HL-60 (cell line): ENCODE results near the gene LDLRAD3.

Experiments
- CTCF ChIP-seq: IDR thresholded peaks from one replicate; pipeline ENCODE4 v1.5.1; 2011; ENCODE audit warnings: low read length, control low read depth, inconsistent platforms; ENCODE audit not compliant: insufficient read depth
- GABPA ChIP-seq: IDR thresholded peaks from 2 replicates; pipeline ENCODE4 v1.6.1; 2012; ENCODE audit warnings: low read depth
- POLR2AphosphoS5 ChIP-seq: IDR thresholded peaks from 2 replicates; pipeline ENCODE4 v1.6.1; 2012; ENCODE audit warnings: low read depth
- TF ChIP-seq, protein P1 (sequence below): IDR thresholded peaks from 2 replicates; pipeline ENCODE4 v1.6.1; 2012; ENCODE audit warnings: low read depth; ENCODE audit not compliant: insufficient replicate concordance

DNA sequence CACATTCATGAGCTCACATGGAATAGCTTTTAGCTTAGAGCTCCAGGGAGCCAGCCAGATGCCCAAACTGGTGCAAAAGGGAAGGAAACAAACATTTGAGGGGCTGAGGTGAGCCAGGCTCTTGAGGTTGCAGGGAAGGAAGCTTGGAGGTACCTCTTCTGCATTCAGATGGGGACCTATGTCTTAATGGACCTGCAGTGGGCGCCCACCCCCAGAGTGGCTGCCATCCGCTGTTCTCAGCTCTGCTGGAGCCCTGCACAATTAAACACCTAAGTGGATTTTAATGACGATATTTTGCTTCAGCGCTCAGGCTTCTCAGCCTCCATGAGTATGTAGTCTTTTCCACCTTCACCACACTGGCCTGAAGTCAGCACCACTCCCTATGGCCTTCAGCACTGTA, 100.8 kb downstream of the LDLRAD3 start:
- no peak for TF ChIP-seq CTCF
- no peak for TF ChIP-seq GABPA
- TF ChIP-seq POLR2AphosphoS5 = no peak
- TF ChIP-seq, protein P1, sequence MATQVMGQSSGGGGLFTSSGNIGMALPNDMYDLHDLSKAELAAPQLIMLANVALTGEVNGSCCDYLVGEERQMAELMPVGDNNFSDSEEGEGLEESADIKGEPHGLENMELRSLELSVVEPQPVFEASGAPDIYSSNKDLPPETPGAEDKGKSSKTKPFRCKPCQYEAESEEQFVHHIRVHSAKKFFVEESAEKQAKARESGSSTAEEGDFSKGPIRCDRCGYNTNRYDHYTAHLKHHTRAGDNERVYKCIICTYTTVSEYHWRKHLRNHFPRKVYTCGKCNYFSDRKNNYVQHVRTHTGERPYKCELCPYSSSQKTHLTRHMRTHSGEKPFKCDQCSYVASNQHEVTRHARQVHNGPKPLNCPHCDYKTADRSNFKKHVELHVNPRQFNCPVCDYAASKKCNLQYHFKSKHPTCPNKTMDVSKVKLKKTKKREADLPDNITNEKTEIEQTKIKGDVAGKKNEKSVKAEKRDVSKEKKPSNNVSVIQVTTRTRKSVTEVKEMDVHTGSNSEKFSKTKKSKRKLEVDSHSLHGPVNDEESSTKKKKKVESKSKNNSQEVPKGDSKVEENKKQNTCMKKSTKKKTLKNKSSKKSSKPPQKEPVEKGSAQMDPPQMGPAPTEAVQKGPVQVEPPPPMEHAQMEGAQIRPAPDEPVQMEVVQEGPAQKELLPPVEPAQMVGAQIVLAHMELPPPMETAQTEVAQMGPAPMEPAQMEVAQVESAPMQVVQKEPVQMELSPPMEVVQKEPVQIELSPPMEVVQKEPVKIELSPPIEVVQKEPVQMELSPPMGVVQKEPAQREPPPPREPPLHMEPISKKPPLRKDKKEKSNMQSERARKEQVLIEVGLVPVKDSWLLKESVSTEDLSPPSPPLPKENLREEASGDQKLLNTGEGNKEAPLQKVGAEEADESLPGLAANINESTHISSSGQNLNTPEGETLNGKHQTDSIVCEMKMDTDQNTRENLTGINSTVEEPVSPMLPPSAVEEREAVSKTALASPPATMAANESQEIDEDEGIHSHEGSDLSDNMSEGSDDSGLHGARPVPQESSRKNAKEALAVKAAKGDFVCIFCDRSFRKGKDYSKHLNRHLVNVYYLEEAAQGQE = no peak
